ENCODE data around the gene RAET1L. TPM values are rescaled to one million over a fixed set of nuclear protein-coding genes. Genes with fewer than 3 reads are reported as not detected.

RAET1L gene
- total RNA-seq, 1 donor from 2014 or later: not detected

GRCh38 chr6:150044621-150045145 lies 19.4 kb upstream of the RAET1L start:
- H3K4me3 Mint-ChIP-seq (ENCODE audit: unreplicated experiment): no peak overlapping the region
- no peak overlapping the region for H3K27ac Mint-ChIP-seq (ENCODE audit: unreplicated experiment)
- no peaks in the 10 kb centered on the region for H3K4me1 Mint-ChIP-seq (ENCODE audit: unreplicated experiment)
- no peak for DNase-seq (ENCODE audit: low spot score)
- no peak for TF ChIP-seq CTCF (IDR thresholded peaks at IDR 0.05; ENCODE audit: unreplicated experiment)
- H3K27me3 Mint-ChIP-seq (ENCODE audit: unreplicated experiment): peaks cover 11% of the 10 kb centered on the region
- H3K9me3 Mint-ChIP-seq (ENCODE audit: unreplicated experiment): no peaks in the 10 kb centered on the region
- peaks cover 4% of the 10 kb centered on the region for H3K36me3 Mint-ChIP-seq (ENCODE audit: low read depth, unreplicated experiment)

- no peak overlapping the region for H3K27ac Mint-ChIP-seq (ENCODE audit: unreplicated experiment)
- no peak for TF ChIP-seq CTCF (IDR thresholded peaks at IDR 0.05; ENCODE audit: unreplicated experiment)
- peaks cover 4% of the 10 kb centered on the region for H3K36me3 Mint-ChIP-seq (ENCODE audit: low read depth, unreplicated experiment)
- H3K9me3 Mint-ChIP-seq (ENCODE audit: unreplicated experiment): no peaks in the 10 kb centered on the region
- no peak for DNase-seq (ENCODE audit: low spot score)
- H3K27me3 Mint-ChIP-seq (ENCODE audit: unreplicated experiment): peaks cover 14% of the 10 kb centered on the region
- no peak overlapping the region for H3K4me3 Mint-ChIP-seq (ENCODE audit: unreplicated experiment)
- peaks cover 2% of the 10 kb centered on the region for H3K4me1 Mint-ChIP-seq (ENCODE audit: unreplicated experiment)
Observed at GRCh38 chr6:150043501-150044412, 18.4 kb upstream of the RAET1L start.

- Mint-ChIP-seq H3K4me1 (ENCODE audit: unreplicated experiment) (peaks cover 6% of the 10 kb centered on the region), H3K36me3 (ENCODE audit: low read depth, unreplicated experiment) (peaks cover 4% of the 10 kb centered on the region), H3K9me3 (ENCODE audit: unreplicated experiment) (no peaks in the 10 kb centered on the region), H3K4me3 (ENCODE audit: unreplicated experiment) (no peak overlapping the region), H3K27me3 (ENCODE audit: unreplicated experiment) (peaks cover 20% of the 10 kb centered on the region), H3K27ac (ENCODE audit: unreplicated experiment) (no peak overlapping the region)
- no peak for DNase-seq (ENCODE audit: low spot score)
- TF ChIP-seq CTCF (IDR thresholded peaks at IDR 0.05; ENCODE audit: unreplicated experiment): no peak
Observed at GRCh38 chr6:150043096-150043495, 17.8 kb upstream of the RAET1L start.

- no peak for DNase-seq (ENCODE audit: low spot score)
- Mint-ChIP-seq H3K27me3 (ENCODE audit: unreplicated experiment) (peaks cover 30% of the 10 kb centered on the region), H3K27ac (ENCODE audit: unreplicated experiment) (no peak overlapping the region), H3K4me1 (ENCODE audit: unreplicated experiment) (peaks cover 12% of the 10 kb centered on the region), H3K9me3 (ENCODE audit: unreplicated experiment) (no peaks in the 10 kb centered on the region), H3K4me3 (ENCODE audit: unreplicated experiment) (no peak overlapping the region), H3K36me3 (ENCODE audit: low read depth, unreplicated experiment) (peaks cover 4% of the 10 kb centered on the region)
- no peak for TF ChIP-seq CTCF (IDR thresholded peaks at IDR 0.05; ENCODE audit: unreplicated experiment)
Observed at GRCh38 chr6:150038202-150039062, 13.1 kb upstream of the RAET1L start.
